Smooth muscle cell (in vitro differentiated cells): Measurements from ENCODE around the gene ANAPC16. TPM values are rescaled to one million over a fixed set of nuclear protein-coding genes. Genes with fewer than 3 reads are reported as not detected.
A peak's percentile ranks its signal among the peaks of the same experiment; 100 is the strongest.

Source experiments
- DNase-seq: peaks from one replicate; lab custom pipeline; 2025; ENCODE audit not compliant: unreplicated experiment; lab: John Stamatoyannopoulos, UW
- H2AFZ ChIP-seq: fragments of 200-600 bp; sonication (generic); 2 replicates; pipeline ENCODE4 v1.6.0; 2016; ENCODE audit warnings: antibody characterized with exemption, low read depth, mild to moderate bottlenecking
- H3F3A ChIP-seq: fragments of 200-600 bp; sonication (generic); 2 replicates; pipeline ENCODE4 v1.6.0; 2017; ENCODE audit warnings: antibody characterized with exemption, low read depth
- H3K27ac ChIP-seq: fragments of 200-600 bp; sonication (generic); 2 replicates; pipeline ENCODE4 v1.5.1; 2016; ENCODE audit warnings: low read depth, mild to moderate bottlenecking
- H3K27me3 ChIP-seq: fragments of 200-600 bp; sonication (generic); 2 replicates; pipeline ENCODE4 v1.6.1; 2016; ENCODE audit warnings: low read depth, mild to moderate bottlenecking
- H3K36me3 ChIP-seq: fragments of 200-600 bp; sonication (generic); 2 replicates; pipeline ENCODE4 v1.5.1; 2016; ENCODE audit warnings: low read depth
- H3K4me1 ChIP-seq: fragments of 200-600 bp; sonication (generic); 2 replicates; pipeline ENCODE4 v1.5.1; 2016; ENCODE audit warnings: low read depth
- H3K4me2 ChIP-seq: fragments of 200-600 bp; sonication (generic); 2 replicates; pipeline ENCODE4 v1.6.0; 2016; ENCODE audit warnings: mild to moderate bottlenecking
- H3K4me3 ChIP-seq: fragments of 200-600 bp; sonication (generic); 2 replicates; pipeline ENCODE4 v1.5.1; 2016; ENCODE audit warnings: mild to moderate bottlenecking
- H3K79me2 ChIP-seq: fragments of 200-600 bp; sonication (generic); 2 replicates; pipeline ENCODE4 v1.6.0; 2016; ENCODE audit warnings: low read depth, mild to moderate bottlenecking
- H3K9ac ChIP-seq: fragments of 200-600 bp; sonication (generic); 2 replicates; pipeline ENCODE4 v1.6.0; 2016; ENCODE audit warnings: low read depth
- H3K9me3 ChIP-seq: fragments of 200-600 bp; sonication (generic); replicated peaks from 2 replicates; pipeline ENCODE4 v1.5.1; 2016; ENCODE audit warnings: low read depth
- H4K20me1 ChIP-seq: fragments of 200-600 bp; sonication (generic); 2 replicates; pipeline ENCODE4 v1.6.0; 2016; ENCODE audit warnings: low read depth
- WGBS: methylation state at CpG from one replicate; pipeline ENCODE4 v1.1.7; 2016; ENCODE audit warnings: low lambda C conversion rate; 5-methylcytosine and 5-hydroxymethylcytosine counted together
- polyA plus RNA-seq: library from polyadenylated mRNA; unstranded; fragments of >200 nt; fragmentation: Nextera tagmentation; extraction: Ambion mirVana; gene quantifications from 2 replicates; pipeline ENCODE4 v1.2.1, GENCODE V29; 2016
- total RNA-seq: library from RNA; depleted of rRNA; stranded (reverse); fragments of >200 nt; gene quantifications from 2 replicates; pipeline ENCODE4 v1.2.3, GENCODE V29; 2014
- TF ChIP-seq, protein P1 (sequence below): fragments of 200-600 bp; sonication (generic); IDR thresholded peaks from 2 replicates; pipeline ENCODE4 v1.5.1; 2017; ENCODE audit warnings: borderline replicate concordance, mild to moderate bottlenecking, antibody characterized with exemption; ENCODE audit not compliant: insufficient read depth, poor library complexity, severe bottlenecking

Gene ANAPC16
- total and polyA plus RNA-seq, 2 experiments from 2014 or later, result 76.4 to 81.8 TPM

DNA sequence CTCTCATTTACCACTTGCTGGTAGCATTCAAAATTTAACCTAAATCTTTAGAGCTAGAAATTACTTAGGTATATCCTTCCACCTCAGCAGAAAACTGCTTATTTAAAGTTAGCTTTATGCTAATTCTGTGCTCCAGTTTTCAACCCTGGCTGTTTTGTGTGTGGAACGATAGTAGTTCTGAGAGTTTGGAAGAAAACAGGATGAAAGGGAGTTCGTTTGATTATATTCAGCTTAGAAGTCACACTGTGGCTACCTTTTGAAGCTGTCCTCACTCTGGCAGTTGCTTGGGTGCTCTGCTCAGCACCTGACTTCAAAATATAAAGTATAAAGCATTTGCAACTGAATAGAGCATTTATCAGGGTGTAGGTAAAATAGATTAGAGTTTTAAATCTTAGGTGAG is 2.9 kb downstream of the ANAPC16 start:
- TF ChIP-seq, protein P1, sequence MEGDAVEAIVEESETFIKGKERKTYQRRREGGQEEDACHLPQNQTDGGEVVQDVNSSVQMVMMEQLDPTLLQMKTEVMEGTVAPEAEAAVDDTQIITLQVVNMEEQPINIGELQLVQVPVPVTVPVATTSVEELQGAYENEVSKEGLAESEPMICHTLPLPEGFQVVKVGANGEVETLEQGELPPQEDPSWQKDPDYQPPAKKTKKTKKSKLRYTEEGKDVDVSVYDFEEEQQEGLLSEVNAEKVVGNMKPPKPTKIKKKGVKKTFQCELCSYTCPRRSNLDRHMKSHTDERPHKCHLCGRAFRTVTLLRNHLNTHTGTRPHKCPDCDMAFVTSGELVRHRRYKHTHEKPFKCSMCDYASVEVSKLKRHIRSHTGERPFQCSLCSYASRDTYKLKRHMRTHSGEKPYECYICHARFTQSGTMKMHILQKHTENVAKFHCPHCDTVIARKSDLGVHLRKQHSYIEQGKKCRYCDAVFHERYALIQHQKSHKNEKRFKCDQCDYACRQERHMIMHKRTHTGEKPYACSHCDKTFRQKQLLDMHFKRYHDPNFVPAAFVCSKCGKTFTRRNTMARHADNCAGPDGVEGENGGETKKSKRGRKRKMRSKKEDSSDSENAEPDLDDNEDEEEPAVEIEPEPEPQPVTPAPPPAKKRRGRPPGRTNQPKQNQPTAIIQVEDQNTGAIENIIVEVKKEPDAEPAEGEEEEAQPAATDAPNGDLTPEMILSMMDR, result no peak

DNA sequence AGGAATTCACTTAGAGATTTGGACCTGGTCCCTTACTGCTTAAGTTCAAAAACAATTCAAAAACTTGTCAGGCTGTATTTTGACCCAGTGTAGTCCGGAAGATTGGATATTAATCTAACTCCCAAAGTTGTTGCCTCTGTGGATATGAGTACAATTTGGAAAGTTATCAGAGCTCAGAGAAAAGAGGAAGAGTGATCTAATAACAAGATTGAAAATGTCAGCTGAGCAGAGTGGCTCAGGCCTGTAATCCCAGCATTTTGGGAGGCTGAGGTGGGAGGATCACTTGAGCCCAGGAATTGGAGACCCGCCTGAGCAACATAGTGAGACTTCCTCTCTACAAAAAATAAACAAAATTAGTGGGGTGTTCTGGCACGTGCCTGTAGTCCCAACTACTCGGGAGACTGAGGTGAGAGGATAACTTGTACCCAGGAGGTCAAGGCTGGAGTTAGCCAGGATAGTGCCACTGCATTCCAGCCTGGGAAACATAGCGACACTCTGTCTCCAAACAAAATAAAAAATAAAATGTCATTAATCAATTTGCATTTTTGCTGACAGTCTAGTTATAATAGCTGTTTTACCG is 3.5 kb downstream of the ANAPC16 start:
- no peaks in the 10 kb centered on the region for H3K9me3 ChIP-seq
- no peak for DNase-seq
- no peak overlapping the region for H3K9ac ChIP-seq
- no peak overlapping the region for H3K27ac ChIP-seq
- TF ChIP-seq, protein P1, result no peak
- H3F3A ChIP-seq, result peaks cover 11% of the 10 kb centered on the region
- H3K79me2 ChIP-seq, result peaks cover 54% of the 10 kb centered on the region
- WGBS, result 95% methylated on average over 6 of the region's 6 CpGs
- no peak overlapping the region for H3K4me3 ChIP-seq
- H3K4me2 ChIP-seq, result no peak overlapping the region
- H3K4me1 ChIP-seq, result peaks cover 20% of the 10 kb centered on the region
- no peaks in the 10 kb centered on the region for H4K20me1 ChIP-seq
- no peak overlapping the region for H2AFZ ChIP-seq
- no peaks in the 10 kb centered on the region for H3K36me3 ChIP-seq
- H3K27me3 ChIP-seq, result no peaks in the 10 kb centered on the region

More for the DNA sequence above, 2.9 kb downstream of the ANAPC16 start:
- Histone ChIP-seq H3F3A (peaks cover 11% of the 10 kb centered on the region), H3K4me1 (peaks cover 20% of the 10 kb centered on the region), H3K9me3 (no peaks in the 10 kb centered on the region), H3K4me3 (no peak overlapping the region), H3K9ac (no peak overlapping the region), H2AFZ (no peak overlapping the region), H3K27me3 (no peaks in the 10 kb centered on the region), H3K36me3 (no peaks in the 10 kb centered on the region), H3K79me2 (peaks cover 54% of the 10 kb centered on the region), H4K20me1 (no peaks in the 10 kb centered on the region), H3K4me2 (no peak overlapping the region), H3K27ac (peak overlapping the region; percentile 5)
- 88% methylated on average over 2 of the region's 2 CpGs for WGBS
- DNase-seq, result no peak

DNA sequence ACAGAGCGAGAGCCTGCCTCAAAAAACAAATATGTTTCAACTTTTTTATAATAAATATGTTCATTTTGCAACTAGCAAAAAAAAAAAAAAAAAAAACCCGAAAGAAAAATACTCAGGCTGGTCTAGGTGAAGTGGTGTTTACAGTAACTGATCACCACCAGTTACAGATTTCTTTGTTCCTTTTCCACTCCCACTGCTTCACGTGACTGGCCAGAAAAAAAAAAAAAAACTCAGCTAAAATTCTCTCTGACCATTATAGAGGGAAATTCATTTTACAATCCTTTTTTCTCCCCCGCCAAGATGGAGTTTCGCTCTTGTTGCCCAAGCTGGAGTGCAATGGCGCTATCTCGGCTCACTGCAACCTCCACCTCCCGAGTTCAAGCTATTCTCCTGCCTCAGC is 4.8 kb downstream of the ANAPC16 start:
- H3K4me2 ChIP-seq, result no peak overlapping the region
- H3K9me3 ChIP-seq, result no peaks in the 10 kb centered on the region
- WGBS, result 93% methylated on average over 8 of the region's 8 CpGs
- no peaks in the 10 kb centered on the region for H4K20me1 ChIP-seq
- DNase-seq, result no peak
- TF ChIP-seq, protein P1, result no peak
- H3K4me3 ChIP-seq, result no peak overlapping the region
- H3K27me3 ChIP-seq, result no peaks in the 10 kb centered on the region
- H3K4me1 ChIP-seq, result peaks cover 9% of the 10 kb centered on the region
- H3K27ac ChIP-seq, result no peak overlapping the region
- no peak overlapping the region for H3K9ac ChIP-seq
- no peak overlapping the region for H2AFZ ChIP-seq
- no peaks in the 10 kb centered on the region for H3K36me3 ChIP-seq
- H3F3A ChIP-seq, result peaks cover 11% of the 10 kb centered on the region
- peaks cover 54% of the 10 kb centered on the region for H3K79me2 ChIP-seq

DNA sequence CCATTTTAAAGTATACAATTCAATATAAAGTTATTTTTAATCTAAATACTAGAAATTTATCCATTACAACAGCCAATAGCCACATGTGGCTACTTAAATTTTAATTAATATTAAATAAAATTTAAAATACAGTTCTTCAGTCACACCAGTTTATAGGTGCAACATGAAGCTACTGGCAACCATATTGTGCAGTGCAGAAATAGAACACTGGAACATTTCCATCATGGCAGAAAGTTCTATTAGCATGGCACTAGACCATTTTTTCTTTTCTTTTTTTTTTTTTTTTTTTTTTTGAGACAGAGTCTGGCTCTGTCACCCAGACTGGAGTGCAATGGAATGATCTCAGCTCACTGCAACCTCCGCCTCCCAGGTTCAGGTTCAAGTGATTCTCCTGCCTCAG is 5.5 kb downstream of the ANAPC16 start:
- Histone ChIP-seq H3K9ac (no peak overlapping the region), H3K79me2 (peaks cover 59% of the 10 kb centered on the region), H3K27ac (no peak overlapping the region), H3K27me3 (no peaks in the 10 kb centered on the region), H3K4me2 (no peak overlapping the region), H3K9me3 (no peaks in the 10 kb centered on the region), H3K36me3 (no peaks in the 10 kb centered on the region), H4K20me1 (no peaks in the 10 kb centered on the region), H3K4me1 (peaks cover 9% of the 10 kb centered on the region), H3K4me3 (no peak overlapping the region), H3F3A (peaks cover 11% of the 10 kb centered on the region), H2AFZ (no peak overlapping the region)
- DNase-seq, result no peak
- 100% methylated on average over 1 of the region's 1 CpG for WGBS
- TF ChIP-seq, protein P1, result no peak
